HG03571 (cell line): Measurements from ENCODE around the gene SLC5A1.
"Not testable (repeated sequence)": the region's sequence is repeated elsewhere in the genome, so short reads cannot be mapped to it uniquely, and the experiment has no call there.

Source experiments
- ATAC-seq: cut with Tn5 transposase; IDR thresholded peaks from one replicate; pipeline ENCODE4 v1.9.1; 2021; ENCODE audit not compliant: unreplicated experiment

SLC5A1 gene

GRCh38 chr22:32142600-32142999 lies 99.5 kb downstream of the SLC5A1 start:
- no peak for ATAC-seq

- ATAC-seq = no peak
These were observed 101.6 kb downstream of the SLC5A1 start for GRCh38 chr22:32144496-32145274.

- not testable (repeated sequence) for ATAC-seq
These were observed 104.1 kb downstream of the SLC5A1 start for GRCh38 chr22:32147128-32147527.

- ATAC-seq = not testable (repeated sequence)
These were observed 105.3 kb downstream of the SLC5A1 start for GRCh38 chr22:32148372-32148771.

GRCh38 chr22:32150647-32151046 lies 107.6 kb downstream of the SLC5A1 start:
- not testable (repeated sequence) for ATAC-seq

- ATAC-seq = not testable (repeated sequence)
These were observed 108.6 kb downstream of the SLC5A1 start for GRCh38 chr22:32151641-32152040.

GRCh38 chr22:32154727-32155126 lies 111.7 kb downstream of the SLC5A1 start:
- not testable (repeated sequence) for ATAC-seq

- not testable (repeated sequence) for ATAC-seq
These were observed 114.6 kb downstream of the SLC5A1 start for GRCh38 chr22:32157632-32158031.

- ATAC-seq = no peak
These were observed 115.9 kb downstream of the SLC5A1 start, which contains the start of gene C22orf42 for GRCh38 chr22:32158712-32159533. Gene C22orf42, minus strand, starts transcription at chr22:32159303. Its CDS starts 88 bp downstream, at chr22:32159215.

GRCh38 chr22:32160411-32160810 lies 117.3 kb downstream of the SLC5A1 start:
- ATAC-seq = not testable (repeated sequence)
